GM12878 (cell line): ENCODE data around the gene PAX9. TPM values are rescaled to one million over a fixed set of nuclear protein-coding genes. Genes with fewer than 3 reads are reported as not detected.

Source experiments
- ATAC-seq: fragments of 200-7000 bp; cut with Tn5 transposase; 3 replicates; pipeline ENCODE4 v1.9.1; 2020; ENCODE audit warnings: mild to moderate bottlenecking, moderate library complexity
- BruUV-seq: library from RNA; stranded (reverse); fragments of 400-500 nt; replicated peaks from 2 replicates; lab custom pipeline; 2021; lab: Mats Ljungman, UMichigan
- CTCF ChIA-PET: fragments of 300-600 bp; sonication (Branson Sonifier 250); formaldehyde crosslinking; extraction: SDS; loops from one replicate; lab custom pipeline; 2021; ENCODE audit warnings: inconsistent platforms; lab: Yijun Ruan, JAX
- POLR2A ChIA-PET: fragments of 350-600 bp; formaldehyde crosslinking; extraction: SDS; loops from one replicate; lab custom pipeline; 2021; ENCODE audit warnings: inconsistent platforms; lab: Charles Lee
- RAD21 ChIA-PET: fragments of 300-600 bp; sonication (Branson Sonifier 250); formaldehyde crosslinking; loops from one replicate; lab custom pipeline; 2023; ENCODE audit warnings: antibody characterized with exemption; ENCODE audit not compliant: unreplicated experiment; lab: Charles Lee
- SMC1A ChIA-PET: fragments of 300-600 bp; sonication (Branson Sonifier 250); formaldehyde crosslinking; loops from one replicate; lab custom pipeline; 2023; ENCODE audit not compliant: unreplicated experiment, uncharacterized antibody; lab: Charles Lee
- DNase-seq: peaks from one replicate; pipeline ENCODE4 v3.0.0-alpha.2; 2011; ENCODE audit warnings: low read depth, low spot score
- FAIRE-seq: peaks from 3 replicates; lab custom pipeline; 2011; peaks lifted over from hg19 to GRCh38; lab: Jason Lieb, UNC
- H2AFZ ChIP-seq: 2 replicates; pipeline ENCODE4 v1.6.0; 2011; ENCODE audit warnings: low read depth, low read length, control low read depth; ENCODE audit not compliant: control insufficient read depth
- H3K27ac ChIP-seq: 2 replicates; pipeline ENCODE4 v1.5.1; 2011; ENCODE audit warnings: control low read depth; ENCODE audit not compliant: control insufficient read depth, insufficient read depth
- H3K27me3 ChIP-seq, 2 experiments: replicated peaks in 1 of 2; 2 replicates each; pipeline versions ENCODE4 v1.6.0 to v1.6.1; 2011; ENCODE audit warnings: low read length in 1 of 2; ENCODE audit not compliant: control insufficient read depth in 2 of 2, insufficient read depth in 2 of 2
- H3K36me3 ChIP-seq, 2 experiments: 2 replicates each; pipeline ENCODE4 v1.5.1; 2011; ENCODE audit warnings: low read length in 1 of 2; ENCODE audit not compliant: control insufficient read depth in 2 of 2, insufficient read depth in 2 of 2
- H3K4me1 ChIP-seq: 2 replicates; pipeline ENCODE4 v1.6.1; 2011; ENCODE audit warnings: mild to moderate bottlenecking, low read length, moderate library complexity, mixed read lengths; ENCODE audit not compliant: control insufficient read depth, insufficient read depth
- H3K4me2 ChIP-seq: 2 replicates; pipeline ENCODE4 v1.6.0; 2011; ENCODE audit warnings: control low read depth; ENCODE audit not compliant: control insufficient read depth, insufficient read depth
- H3K4me3 ChIP-seq: fragments of 200-600 bp; sonication (generic); 2 replicates; pipeline ENCODE4 v1.5.1; 2016
- H3K79me2 ChIP-seq: 2 replicates; pipeline ENCODE4 v1.6.0; 2011; ENCODE audit warnings: low read length; ENCODE audit not compliant: control insufficient read depth, insufficient read depth
- H3K9ac ChIP-seq: 2 replicates; pipeline ENCODE4 v1.8.0; 2011; ENCODE audit warnings: low read length, control low read depth, mixed read lengths; ENCODE audit not compliant: control insufficient read depth, insufficient read depth
- H3K9me3 ChIP-seq: replicated peaks from 3 replicates; pipeline ENCODE4 v1.5.1; 2011; ENCODE audit warnings: mild to moderate bottlenecking, low read length; ENCODE audit not compliant: control insufficient read depth, insufficient read depth
- H4K20me1 ChIP-seq: 2 replicates; pipeline ENCODE4 v1.6.0; 2011; ENCODE audit not compliant: control insufficient read depth, insufficient read depth
- BHLHE40 ChIP-seq, 2 experiments: fragments of 450-650 bp in 1 of 2; IDR thresholded peaks; 2 replicates each; pipeline ENCODE4 v1.6.1; 2011 to 2017; ENCODE audit warnings: low read depth in 2 of 2, borderline replicate concordance in 1 of 2, improper control_type of control experiment in 1 of 2, low read length in 1 of 2, mild to moderate bottlenecking in 1 of 2
- BMI1 ChIP-seq: fragments of 450-650 bp; IDR thresholded peaks from 2 replicates; pipeline ENCODE4 v1.6.1; 2016; ENCODE audit warnings: mild to moderate bottlenecking, moderate library complexity, borderline replicate concordance
- CREM ChIP-seq: IDR thresholded peaks from 2 replicates; pipeline ENCODE4 v1.6.1; 2014; ENCODE audit warnings: antibody characterized with exemption, low read depth
- FOXK2 ChIP-seq: fragments of 450-650 bp; IDR thresholded peaks from 2 replicates; pipeline ENCODE4 v1.6.1; 2017; ENCODE audit warnings: mild to moderate bottlenecking, moderate library complexity
- HDGF ChIP-seq: fragments of 450-650 bp; IDR thresholded peaks from 2 replicates; pipeline ENCODE4 v1.6.1; 2016; ENCODE audit warnings: antibody characterized with exemption
- IKZF2 ChIP-seq, 2 experiments: fragments of 450-650 bp; IDR thresholded peaks; 2 replicates each; pipeline ENCODE4 v1.6.1; 2017; ENCODE audit warnings: mild to moderate bottlenecking in 2 of 2, moderate library complexity in 2 of 2
- SMARCA5 ChIP-seq: fragments of 450-650 bp; IDR thresholded peaks from 2 replicates; pipeline ENCODE4 v1.6.1; 2017; ENCODE audit warnings: mild to moderate bottlenecking
- TBL1XR1 ChIP-seq: IDR thresholded peaks from 2 replicates; pipeline ENCODE4 v1.6.1; 2012; ENCODE audit warnings: low read depth, low read length, improper control_type of control experiment
- ZZZ3 ChIP-seq: IDR thresholded peaks from 2 replicates; pipeline ENCODE4 v1.6.1; 2011; ENCODE audit warnings: low read depth; ENCODE audit not compliant: control insufficient read depth, insufficient read length
- WGBS: methylation state at CpG from one replicate; pipeline ENCODE4 v1.1.6; 2016; ENCODE audit warnings: low lambda C conversion rate; ENCODE audit not compliant: insufficient replicate concordance, insufficient coverage; ENCODE audit errors: missing lambda C conversion rate; 5-methylcytosine and 5-hydroxymethylcytosine counted together
- in situ Hi-C: fragments of 300-500 bp; cut with MboI; formaldehyde crosslinking; loops from 9 replicates; pipeline ENCODE4 v1.14.3; 2018; ENCODE audit warnings: mixed read lengths
- intact Hi-C: fragments of 100-400 bp; cut with micrococcal nuclease; formaldehyde crosslinking; loops from one replicate; pipeline ENCODE4 v1.14.2; 2022; ENCODE audit not compliant: unreplicated experiment
- polyA plus RNA-seq, 11 experiments: library from polyadenylated mRNA; depleted of rRNA in 4 of 11; unstranded in 6 of 11; stranded (reverse) in 5 of 11; fragments of >200 nt; fragmentation: Nextera tagmentation in 4 of 11; fragmentation: Illumina TruSeq in 1 of 11; extraction: Ambion mirVana in 4 of 11; extraction: Trizol in 1 of 11; gene quantifications; 1 replicate in 1 of 11; 2 replicates in 10 of 11; pipeline versions ENCODE4 v1.2.1 to v1.2.3, GENCODE V29; 2011 to 2016; ENCODE audit warnings: inconsistent platforms in 2 of 11, missing spikeins in 2 of 11, low read depth in 1 of 11
- total RNA-seq, 4 experiments: library from RNA; depleted of rRNA in 3 of 4; stranded (reverse); fragments of >200 nt in 3 of 4; fragmentation: Illumina TruSeq in 1 of 4; extraction: Trizol in 1 of 4; gene quantifications; 2 replicates each; pipeline versions ENCODE4 v1.2.1 to v1.2.3, GENCODE V29; 2013 to 2021
- TF ChIP-seq, protein P1 (sequence below): fragments of 150-350 bp; IDR thresholded peaks from 2 replicates; pipeline ENCODE4 v1.6.1; 2016; ENCODE audit warnings: low read depth, low read length
- TF ChIP-seq, protein P2 (sequence below): IDR thresholded peaks from 2 replicates; pipeline ENCODE4 v1.6.1; 2012; ENCODE audit warnings: mild to moderate bottlenecking, low read depth, low read length

Gene PAX9
- total and polyA plus RNA-seq, 10 of the 15 experiments (the other 5 are each of a cell fraction or from before 2014, with no cell fraction given): 0.03 to 8.2 (median 0.09) TPM; not detected in 3

GRCh38 chr14:36713960-36714703 lies 52.5 kb downstream of the PAX9 start:
- CTCF ChIA-PET: interaction anchor here (1.4 kb wide), 1 partner anchor 14 kb away, joined by 3 read pairs; no protein-coding TSS in a partner anchor

More at GRCh38 chr14:36713960-36714703, 52.5 kb downstream of the PAX9 start:
- Histone ChIP-seq H3K27me3 (no peaks in the 10 kb centered on the region), H3K36me3 (no peaks in the 10 kb centered on the region), H3K27ac (no peak overlapping the region), H2AFZ (no peak overlapping the region), H3K9ac (no peak overlapping the region), H3K4me3 (no peak overlapping the region), H3K4me1 (no peaks in the 10 kb centered on the region), H3K4me2 (no peak overlapping the region), H4K20me1 (no peaks in the 10 kb centered on the region), H3K9me3 (no peaks in the 10 kb centered on the region), H3K79me2 (no peaks in the 10 kb centered on the region)
- ATAC-seq (no peak), DNase-seq (no peak), FAIRE-seq (no peak)
- ChIA-PET POLR2A (no interaction called here), RAD21 (interaction anchor here (1.0 kb wide), 1 partner anchor 10 kb away, joined by 3 read pairs; no protein-coding TSS in a partner anchor), SMC1A (no interaction called here)
- BruUV-seq: no TSS peak
- 27% methylated on average over 4 of the region's 4 CpGs for WGBS
- TF ChIP-seq ZZZ3 (no peak), BHLHE40 (IDR thresholded peaks at IDR 0.05; ENCODE audit: borderline replicate concordance in 1 of 2, low read depth in 2 of 2, low read length in 1 of 2) (no peak), IKZF2 (IDR thresholded peaks at IDR 0.05) (no peak), TBL1XR1 (no peak), CREM (no peak), HDGF (no peak), SMARCA5 (no peak), FOXK2 (no peak), BMI1 (no peak)
- TF ChIP-seq, protein P1, sequence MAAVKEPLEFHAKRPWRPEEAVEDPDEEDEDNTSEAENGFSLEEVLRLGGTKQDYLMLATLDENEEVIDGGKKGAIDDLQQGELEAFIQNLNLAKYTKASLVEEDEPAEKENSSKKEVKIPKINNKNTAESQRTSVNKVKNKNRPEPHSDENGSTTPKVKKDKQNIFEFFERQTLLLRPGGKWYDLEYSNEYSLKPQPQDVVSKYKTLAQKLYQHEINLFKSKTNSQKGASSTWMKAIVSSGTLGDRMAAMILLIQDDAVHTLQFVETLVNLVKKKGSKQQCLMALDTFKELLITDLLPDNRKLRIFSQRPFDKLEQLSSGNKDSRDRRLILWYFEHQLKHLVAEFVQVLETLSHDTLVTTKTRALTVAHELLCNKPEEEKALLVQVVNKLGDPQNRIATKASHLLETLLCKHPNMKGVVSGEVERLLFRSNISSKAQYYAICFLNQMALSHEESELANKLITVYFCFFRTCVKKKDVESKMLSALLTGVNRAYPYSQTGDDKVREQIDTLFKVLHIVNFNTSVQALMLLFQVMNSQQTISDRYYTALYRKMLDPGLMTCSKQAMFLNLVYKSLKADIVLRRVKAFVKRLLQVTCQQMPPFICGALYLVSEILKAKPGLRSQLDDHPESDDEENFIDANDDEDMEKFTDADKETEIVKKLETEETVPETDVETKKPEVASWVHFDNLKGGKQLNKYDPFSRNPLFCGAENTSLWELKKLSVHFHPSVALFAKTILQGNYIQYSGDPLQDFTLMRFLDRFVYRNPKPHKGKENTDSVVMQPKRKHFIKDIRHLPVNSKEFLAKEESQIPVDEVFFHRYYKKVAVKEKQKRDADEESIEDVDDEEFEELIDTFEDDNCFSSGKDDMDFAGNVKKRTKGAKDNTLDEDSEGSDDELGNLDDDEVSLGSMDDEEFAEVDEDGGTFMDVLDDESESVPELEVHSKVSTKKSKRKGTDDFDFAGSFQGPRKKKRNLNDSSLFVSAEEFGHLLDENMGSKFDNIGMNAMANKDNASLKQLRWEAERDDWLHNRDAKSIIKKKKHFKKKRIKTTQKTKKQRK: no peak
- TF ChIP-seq, protein P2, sequence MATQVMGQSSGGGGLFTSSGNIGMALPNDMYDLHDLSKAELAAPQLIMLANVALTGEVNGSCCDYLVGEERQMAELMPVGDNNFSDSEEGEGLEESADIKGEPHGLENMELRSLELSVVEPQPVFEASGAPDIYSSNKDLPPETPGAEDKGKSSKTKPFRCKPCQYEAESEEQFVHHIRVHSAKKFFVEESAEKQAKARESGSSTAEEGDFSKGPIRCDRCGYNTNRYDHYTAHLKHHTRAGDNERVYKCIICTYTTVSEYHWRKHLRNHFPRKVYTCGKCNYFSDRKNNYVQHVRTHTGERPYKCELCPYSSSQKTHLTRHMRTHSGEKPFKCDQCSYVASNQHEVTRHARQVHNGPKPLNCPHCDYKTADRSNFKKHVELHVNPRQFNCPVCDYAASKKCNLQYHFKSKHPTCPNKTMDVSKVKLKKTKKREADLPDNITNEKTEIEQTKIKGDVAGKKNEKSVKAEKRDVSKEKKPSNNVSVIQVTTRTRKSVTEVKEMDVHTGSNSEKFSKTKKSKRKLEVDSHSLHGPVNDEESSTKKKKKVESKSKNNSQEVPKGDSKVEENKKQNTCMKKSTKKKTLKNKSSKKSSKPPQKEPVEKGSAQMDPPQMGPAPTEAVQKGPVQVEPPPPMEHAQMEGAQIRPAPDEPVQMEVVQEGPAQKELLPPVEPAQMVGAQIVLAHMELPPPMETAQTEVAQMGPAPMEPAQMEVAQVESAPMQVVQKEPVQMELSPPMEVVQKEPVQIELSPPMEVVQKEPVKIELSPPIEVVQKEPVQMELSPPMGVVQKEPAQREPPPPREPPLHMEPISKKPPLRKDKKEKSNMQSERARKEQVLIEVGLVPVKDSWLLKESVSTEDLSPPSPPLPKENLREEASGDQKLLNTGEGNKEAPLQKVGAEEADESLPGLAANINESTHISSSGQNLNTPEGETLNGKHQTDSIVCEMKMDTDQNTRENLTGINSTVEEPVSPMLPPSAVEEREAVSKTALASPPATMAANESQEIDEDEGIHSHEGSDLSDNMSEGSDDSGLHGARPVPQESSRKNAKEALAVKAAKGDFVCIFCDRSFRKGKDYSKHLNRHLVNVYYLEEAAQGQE: no peak
- in situ Hi-C loops (no loop called here), intact Hi-C loops (no loop called here)
